ENCODE data around the gene C17orf67. TPM values are rescaled to one million over a fixed set of nuclear protein-coding genes. Genes with fewer than 3 reads are reported as not detected.

The C17orf67 gene
- total RNA-seq, 4 donors from 2014 or later = 0.27 to 1.3 TPM; not detected in 2

DNA sequence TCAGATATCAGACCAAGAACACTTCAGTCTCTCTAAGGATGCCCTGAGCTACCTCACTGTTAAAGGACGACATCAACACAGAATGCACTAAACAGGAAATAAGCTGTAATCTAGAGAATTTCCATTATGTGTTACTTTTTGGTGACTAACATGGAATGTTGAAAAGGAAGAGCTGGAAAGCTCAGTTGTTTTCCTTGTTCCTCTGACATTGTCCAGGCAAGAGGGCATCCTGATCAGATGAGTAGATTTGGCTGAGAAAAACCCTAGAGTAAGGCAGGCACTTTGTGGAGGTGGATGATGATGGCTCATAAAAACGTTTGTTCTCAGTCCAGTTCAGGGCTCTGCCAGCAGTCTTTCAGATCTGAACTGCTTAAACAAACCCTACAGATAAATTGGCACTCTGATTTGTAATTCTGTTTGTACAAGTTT is 34.2 kb upstream of the C17orf67 start:
- 0 to 27% methylated on average over 1 to 2 of the region's 2 CpGs for WGBS, 2 donors (ENCODE audit: low coverage in 1 of 2)
- in situ Hi-C loops (cut with MboI; ENCODE audit: low pct_ligation_motif_present in 1 of 4, low pct_unique_long_range_greater_than_20kb in 1 of 4, low sequenced_read_pairs in 3 of 4) (no loop called here), intact Hi-C loops (cut with DNase I; ENCODE audit: low total_unique reads) (no loop called here)
- Histone ChIP-seq H3K36me3 (peaks cover 0 to 5% (median 0%) of the 10 kb centered on the region in 4 donors), H3K27me3 (no peaks in the 10 kb centered on the region), H3K9me3 (no peaks in the 10 kb centered on the region), H3K27ac (peak overlapping the region; percentile 22 to 47 (median 40)), H3K4me3 (no peak overlapping the region), H3K4me1 (peaks cover 0 to 10% (median 8%) of the 10 kb centered on the region in 4 donors)
- TF ChIP-seq POLR2AphosphoS5 (IDR thresholded peaks at IDR 0.05) (no peak), POLR2A (IDR thresholded peaks at IDR 0.05) (no peak), EP300 (IDR thresholded peaks at IDR 0.05; ENCODE audit: low read depth) (no peak)
- TF ChIP-seq, protein P1, sequence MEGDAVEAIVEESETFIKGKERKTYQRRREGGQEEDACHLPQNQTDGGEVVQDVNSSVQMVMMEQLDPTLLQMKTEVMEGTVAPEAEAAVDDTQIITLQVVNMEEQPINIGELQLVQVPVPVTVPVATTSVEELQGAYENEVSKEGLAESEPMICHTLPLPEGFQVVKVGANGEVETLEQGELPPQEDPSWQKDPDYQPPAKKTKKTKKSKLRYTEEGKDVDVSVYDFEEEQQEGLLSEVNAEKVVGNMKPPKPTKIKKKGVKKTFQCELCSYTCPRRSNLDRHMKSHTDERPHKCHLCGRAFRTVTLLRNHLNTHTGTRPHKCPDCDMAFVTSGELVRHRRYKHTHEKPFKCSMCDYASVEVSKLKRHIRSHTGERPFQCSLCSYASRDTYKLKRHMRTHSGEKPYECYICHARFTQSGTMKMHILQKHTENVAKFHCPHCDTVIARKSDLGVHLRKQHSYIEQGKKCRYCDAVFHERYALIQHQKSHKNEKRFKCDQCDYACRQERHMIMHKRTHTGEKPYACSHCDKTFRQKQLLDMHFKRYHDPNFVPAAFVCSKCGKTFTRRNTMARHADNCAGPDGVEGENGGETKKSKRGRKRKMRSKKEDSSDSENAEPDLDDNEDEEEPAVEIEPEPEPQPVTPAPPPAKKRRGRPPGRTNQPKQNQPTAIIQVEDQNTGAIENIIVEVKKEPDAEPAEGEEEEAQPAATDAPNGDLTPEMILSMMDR (IDR thresholded peaks at IDR 0.05) = no peak
- no peak for DNase-seq

DNA sequence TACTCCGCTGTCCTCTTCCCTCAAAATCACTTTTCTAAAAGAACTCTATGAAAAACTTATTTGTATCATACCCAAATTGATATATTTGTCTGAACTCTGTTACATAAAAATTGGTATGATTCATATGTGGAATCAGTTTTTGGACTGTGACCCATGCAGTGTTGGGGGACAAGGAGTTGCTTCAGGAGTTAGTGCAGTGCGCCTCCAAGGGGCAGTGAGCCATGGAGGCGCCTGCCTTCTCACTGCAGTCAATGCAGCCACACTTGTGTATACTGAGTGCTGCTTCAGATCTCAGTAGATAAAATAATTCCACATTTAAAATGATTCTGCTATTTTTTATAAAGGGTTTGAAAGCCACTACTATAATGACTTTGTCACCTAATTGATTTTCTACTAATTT is 32.8 kb upstream of the C17orf67 start:
- Histone ChIP-seq H3K9me3 (no peaks in the 10 kb centered on the region), H3K4me1 (peaks cover 0 to 10% (median 8%) of the 10 kb centered on the region in 4 donors), H3K36me3 (peaks cover 0 to 15% (median 0%) of the 10 kb centered on the region in 4 donors), H3K4me3 (no peak overlapping the region), H3K27ac (no peak overlapping the region), H3K27me3 (no peaks in the 10 kb centered on the region)
- intact Hi-C loops (cut with DNase I; ENCODE audit: low total_unique reads) = no loop called here
- WGBS, 2 donors (ENCODE audit: low coverage in 1 of 2) = 50 to 100% methylated on average over 3 of the region's 3 CpGs
- no peak for DNase-seq
- TF ChIP-seq, protein P1 (IDR thresholded peaks at IDR 0.05) = no peak
- no peak for TF ChIP-seq POLR2A (IDR thresholded peaks at IDR 0.05)
- TF ChIP-seq EP300 (IDR thresholded peaks at IDR 0.05; ENCODE audit: low read depth) = no peak
- TF ChIP-seq POLR2AphosphoS5 (IDR thresholded peaks at IDR 0.05) = no peak
- in situ Hi-C loops (cut with MboI; ENCODE audit: low pct_ligation_motif_present in 1 of 4, low pct_unique_long_range_greater_than_20kb in 1 of 4, low sequenced_read_pairs in 3 of 4) = no loop called here

DNA sequence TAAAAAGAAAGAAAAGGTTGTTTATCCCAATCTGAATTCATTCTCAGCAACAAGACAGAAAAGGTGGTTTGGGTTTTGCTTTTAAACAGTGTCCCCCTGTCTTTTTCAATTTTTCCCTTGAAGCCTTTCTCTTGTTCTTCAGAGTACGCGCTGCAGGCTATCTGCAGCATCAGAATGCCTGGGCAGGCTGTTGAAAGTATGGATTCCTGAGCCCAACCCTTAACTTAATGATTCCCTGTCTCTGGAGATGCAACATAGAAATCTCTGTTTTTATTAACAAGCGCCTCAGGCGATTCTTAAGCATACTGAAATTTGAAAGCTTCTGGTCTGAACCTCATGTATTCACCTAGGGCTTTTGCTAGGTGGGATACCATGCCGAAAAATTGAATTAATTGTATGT is 32.4 kb upstream of the C17orf67 start:
- no peak for DNase-seq
- Histone ChIP-seq H3K4me3 (no peak overlapping the region), H3K9me3 (no peaks in the 10 kb centered on the region), H3K4me1 (peaks cover 0 to 10% (median 8%) of the 10 kb centered on the region in 4 donors), H3K27ac (no peak overlapping the region), H3K27me3 (no peaks in the 10 kb centered on the region), H3K36me3 (peaks cover 0 to 15% (median 0%) of the 10 kb centered on the region in 4 donors)
- in situ Hi-C loops (cut with MboI; ENCODE audit: low pct_ligation_motif_present in 1 of 4, low pct_unique_long_range_greater_than_20kb in 1 of 4, low sequenced_read_pairs in 3 of 4) = no loop called here
- no peak for TF ChIP-seq POLR2AphosphoS5 (IDR thresholded peaks at IDR 0.05)
- 95 to 97% methylated on average over 5 of the region's 5 CpGs for WGBS, 2 donors (ENCODE audit: low coverage in 1 of 2)
- intact Hi-C loops (cut with DNase I; ENCODE audit: low total_unique reads) = no loop called here

DNA sequence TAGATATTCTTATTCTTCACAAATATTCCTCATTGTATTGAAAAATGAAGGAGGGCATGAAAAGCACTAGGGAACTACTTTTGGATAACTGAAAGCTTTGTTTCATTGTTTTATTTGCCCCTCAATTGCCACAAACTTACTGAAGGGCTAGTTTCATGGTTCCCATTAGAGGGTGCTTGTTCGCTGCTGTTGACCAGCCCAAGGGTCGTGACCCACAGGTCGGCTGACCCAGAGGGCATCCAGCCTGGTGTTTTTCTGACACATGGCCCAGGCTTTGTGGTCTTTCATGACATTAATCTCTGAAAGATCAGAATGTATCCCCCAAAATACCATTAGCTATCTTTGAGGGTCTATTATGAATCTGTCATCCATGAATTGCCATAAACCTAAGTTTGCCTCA is 30.3 kb upstream of the C17orf67 start:
- Histone ChIP-seq H3K9me3 (no peaks in the 10 kb centered on the region), H3K27ac (no peak overlapping the region), H3K27me3 (no peaks in the 10 kb centered on the region), H3K36me3 (peaks cover 0 to 23% (median 0%) of the 10 kb centered on the region in 4 donors), H3K4me3 (no peak overlapping the region), H3K4me1 (peaks cover 0 to 10% (median 8%) of the 10 kb centered on the region in 4 donors)
- no peak for DNase-seq
- TF ChIP-seq EP300 (IDR thresholded peaks at IDR 0.05; ENCODE audit: low read depth) (no peak), POLR2AphosphoS5 (IDR thresholded peaks at IDR 0.05) (no peak), POLR2A (IDR thresholded peaks at IDR 0.05) (no peak)
- TF ChIP-seq, protein P1 (IDR thresholded peaks at IDR 0.05) = no peak
- in situ Hi-C loops (cut with MboI; ENCODE audit: low pct_ligation_motif_present in 1 of 4, low pct_unique_long_range_greater_than_20kb in 1 of 4, low sequenced_read_pairs in 3 of 4) (no loop called here), intact Hi-C loops (cut with DNase I; ENCODE audit: low total_unique reads) (no loop called here)
- WGBS, 2 donors (ENCODE audit: low coverage in 1 of 2) = 78 to 93% methylated on average over 3 of the region's 3 CpGs

DNA sequence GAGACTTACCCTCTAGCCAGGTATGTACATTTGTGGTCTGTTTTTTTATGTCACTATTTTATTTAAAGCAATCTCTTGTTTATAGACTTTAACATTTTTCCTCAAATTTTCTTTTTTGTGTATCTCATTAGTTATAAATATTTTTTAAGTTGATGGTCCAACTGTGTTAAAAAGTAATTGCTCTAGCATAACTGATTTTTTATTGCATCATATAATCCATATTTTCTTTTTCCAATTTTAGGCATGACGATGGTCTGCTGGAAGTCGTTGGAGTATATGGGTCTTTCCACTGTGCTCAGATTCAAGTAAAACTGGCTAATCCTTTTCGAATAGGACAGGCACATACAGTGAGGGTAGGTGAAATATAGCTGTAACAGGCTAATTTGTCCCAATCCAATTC is 28.2 kb upstream of the C17orf67 start:
- TF ChIP-seq POLR2AphosphoS5 (IDR thresholded peaks at IDR 0.05) (no peak), EP300 (IDR thresholded peaks at IDR 0.05; ENCODE audit: low read depth) (no peak), POLR2A (IDR thresholded peaks at IDR 0.05) (no peak)
- TF ChIP-seq, protein P1 (IDR thresholded peaks at IDR 0.05) = no peak
- no peak overlapping the region for H3K27ac ChIP-seq
- H3K4me3 ChIP-seq = no peak overlapping the region
- 95 to 98% methylated on average over 3 of the region's 3 CpGs for WGBS, 2 donors (ENCODE audit: low coverage in 1 of 2)
- no peaks in the 10 kb centered on the region for H3K9me3 ChIP-seq
- H3K4me1 ChIP-seq = no peaks in the 10 kb centered on the region
- no peaks in the 10 kb centered on the region for H3K27me3 ChIP-seq
- in situ Hi-C loops (cut with MboI; ENCODE audit: low pct_ligation_motif_present in 1 of 4, low pct_unique_long_range_greater_than_20kb in 1 of 4, low sequenced_read_pairs in 3 of 4) (no loop called here), intact Hi-C loops (cut with DNase I; ENCODE audit: low total_unique reads) (no loop called here)
- DNase-seq = no peak
- H3K36me3 ChIP-seq = peaks cover 0 to 31% (median 0%) of the 10 kb centered on the region in 4 donors
